HG02840 (cell line): Measurements from ENCODE around the gene FKBP2.

Source experiments
- ATAC-seq: cut with Tn5 transposase; IDR thresholded peaks from one replicate; pipeline ENCODE4 v1.9.1; 2021; ENCODE audit warnings: mild to moderate bottlenecking, moderate library complexity, moderate number of reproducible peaks; ENCODE audit not compliant: unreplicated experiment, low FRiP score

FKBP2 gene

GRCh38 chr11:64240435-64241240, at the start of gene FKBP2:
Gene FKBP2 (plus strand): TSS chr11:64241095. CDS start chr11:64242388, 1,293 bp downstream.
- ATAC-seq = peak; percentile 52

- no peak for ATAC-seq
Observed at GRCh38 chr11:64192434-64192833, 48.5 kb upstream of the FKBP2 start.

DNA sequence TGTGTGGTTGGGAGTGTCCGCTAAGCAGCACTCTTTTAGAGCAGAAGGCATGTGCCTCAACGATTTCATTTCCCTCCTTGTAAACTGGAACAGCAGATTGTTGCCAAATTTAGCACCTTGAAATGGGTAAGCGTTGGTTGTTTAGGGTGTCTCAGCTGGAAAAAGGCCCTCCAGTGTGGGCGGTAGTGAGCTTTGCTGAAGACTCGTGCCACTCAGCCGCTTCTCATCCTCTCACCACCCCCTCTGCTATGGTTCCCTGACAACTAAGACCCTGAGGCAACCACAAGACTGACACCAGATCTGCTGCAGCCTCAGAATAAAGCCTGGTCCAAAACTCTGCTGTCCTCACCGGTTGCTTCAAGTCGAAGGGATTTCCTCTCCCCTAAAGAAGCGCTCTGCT, 44.3 kb upstream of the FKBP2 start:
- ATAC-seq = no peak

DNA sequence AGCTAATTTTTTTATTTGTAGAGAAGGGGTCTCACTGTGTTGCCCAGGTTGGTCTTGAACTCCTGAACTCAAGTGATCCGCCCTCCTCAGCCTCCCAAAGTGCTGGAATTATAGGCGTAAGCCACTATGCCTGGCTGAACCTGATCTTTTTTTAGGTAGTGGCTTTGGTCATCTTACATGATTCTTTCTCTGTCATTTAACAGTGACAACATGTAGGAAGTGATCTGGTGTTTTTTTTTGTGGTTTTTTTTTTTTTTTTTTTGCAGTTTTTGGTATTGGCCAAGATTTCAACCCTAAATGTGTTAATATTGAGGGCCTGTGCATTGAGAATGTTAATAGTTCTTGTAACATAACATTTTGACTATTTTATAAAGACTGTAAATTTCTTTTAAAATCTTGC, 42.4 kb upstream of the FKBP2 start:
- ATAC-seq = no peak

GRCh38 chr11:64201543-64201942, 39.4 kb upstream of the FKBP2 start:
- no peak for ATAC-seq

- ATAC-seq = no peak
Observed at GRCh38 chr11:64202992-64203391, 37.9 kb upstream of the FKBP2 start.

GRCh38 chr11:64203421-64204079, 37.3 kb upstream of the FKBP2 start:
- no peak for ATAC-seq

DNA sequence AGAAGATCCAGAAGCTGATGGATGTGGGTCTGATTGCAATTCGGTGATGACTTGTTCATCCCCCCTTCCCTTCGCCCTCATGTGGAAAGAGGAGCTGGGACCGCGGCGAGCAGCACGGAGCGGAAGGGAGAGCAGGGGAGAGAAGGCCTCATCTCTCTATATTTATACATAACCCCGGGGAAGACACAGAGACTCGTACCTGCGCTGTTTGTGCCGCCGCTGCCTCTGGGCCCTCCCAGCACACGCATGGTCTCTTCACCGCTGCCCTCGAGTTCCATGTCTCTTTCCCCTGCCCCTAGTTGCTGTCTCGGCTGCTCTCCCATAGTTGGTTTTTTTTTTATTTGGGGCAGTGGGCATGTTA, 36.8 kb upstream of the FKBP2 start:
- ATAC-seq = no peak

DNA sequence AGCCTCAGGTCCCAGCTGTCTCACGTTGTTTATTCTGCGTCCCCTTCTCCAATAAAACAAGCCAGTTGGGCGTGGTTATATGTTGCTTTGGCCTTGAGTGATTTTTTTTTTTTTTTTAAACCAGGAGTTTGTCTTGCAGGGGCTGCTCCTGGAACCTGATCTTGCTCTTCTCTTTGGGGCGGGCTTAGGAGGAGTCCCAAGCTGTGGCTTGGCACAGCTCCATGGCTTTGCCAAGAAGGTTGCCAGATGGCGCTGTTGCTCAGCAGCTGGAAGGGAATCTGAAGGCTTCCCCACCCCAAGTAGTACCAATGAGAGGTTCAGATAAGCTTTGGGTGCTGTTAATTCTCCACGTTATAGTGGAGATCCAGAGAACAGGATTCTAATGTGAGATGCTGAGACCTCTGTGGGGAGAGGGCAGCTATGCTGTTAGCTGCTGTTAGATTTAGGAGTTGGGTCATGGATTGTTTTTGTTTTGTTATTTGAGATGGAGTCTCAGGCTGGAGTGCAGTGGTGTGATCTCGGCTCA, 36.4 kb upstream of the FKBP2 start:
- ATAC-seq = no peak

DNA sequence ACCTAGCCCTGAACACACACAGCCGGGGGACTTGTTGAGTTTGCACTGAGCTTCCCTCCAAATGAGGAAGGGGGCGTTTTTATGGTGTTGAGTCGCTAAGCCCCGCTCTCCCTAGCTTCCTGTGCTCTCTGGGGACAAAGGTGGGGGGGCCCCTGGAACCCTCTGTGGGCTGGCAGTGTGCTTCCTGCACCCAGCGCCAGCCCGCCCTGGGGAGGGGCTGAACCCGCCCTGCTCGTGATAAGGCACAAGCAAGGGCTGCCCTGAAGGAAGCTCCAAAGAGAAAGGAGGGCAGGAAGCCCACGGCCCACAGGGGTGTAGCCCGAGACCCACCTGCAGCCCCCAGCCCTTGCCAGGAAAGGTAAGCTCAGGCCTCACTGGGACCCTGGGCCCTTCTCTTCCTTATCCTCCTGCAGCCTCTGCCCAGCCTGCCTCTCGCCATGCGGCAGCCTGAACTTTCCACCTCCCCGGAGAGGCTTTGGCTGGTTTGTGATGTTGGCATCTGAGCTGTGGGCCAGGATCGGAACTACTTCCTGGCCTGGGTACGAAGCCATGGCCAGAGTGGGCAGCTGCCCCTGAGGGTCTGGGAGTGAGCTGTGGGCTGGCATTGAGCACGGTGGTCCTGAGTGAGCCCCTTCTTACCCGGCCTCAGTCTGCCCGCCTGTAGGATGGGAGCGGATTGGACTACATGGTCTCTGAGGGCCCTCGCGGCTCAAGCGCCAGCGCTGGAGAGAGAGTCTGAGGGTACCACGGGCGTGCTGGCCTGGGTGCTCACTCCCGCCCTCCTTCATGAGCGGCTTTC, 34.2 kb upstream of the FKBP2 start, which contains the start of gene FERMT3:
Gene FERMT3 (plus strand): TSS at position 265 of the 799 bp plus-strand sequence. CDS start 644 bp downstream, outside the sequence.
- no peak for ATAC-seq

DNA sequence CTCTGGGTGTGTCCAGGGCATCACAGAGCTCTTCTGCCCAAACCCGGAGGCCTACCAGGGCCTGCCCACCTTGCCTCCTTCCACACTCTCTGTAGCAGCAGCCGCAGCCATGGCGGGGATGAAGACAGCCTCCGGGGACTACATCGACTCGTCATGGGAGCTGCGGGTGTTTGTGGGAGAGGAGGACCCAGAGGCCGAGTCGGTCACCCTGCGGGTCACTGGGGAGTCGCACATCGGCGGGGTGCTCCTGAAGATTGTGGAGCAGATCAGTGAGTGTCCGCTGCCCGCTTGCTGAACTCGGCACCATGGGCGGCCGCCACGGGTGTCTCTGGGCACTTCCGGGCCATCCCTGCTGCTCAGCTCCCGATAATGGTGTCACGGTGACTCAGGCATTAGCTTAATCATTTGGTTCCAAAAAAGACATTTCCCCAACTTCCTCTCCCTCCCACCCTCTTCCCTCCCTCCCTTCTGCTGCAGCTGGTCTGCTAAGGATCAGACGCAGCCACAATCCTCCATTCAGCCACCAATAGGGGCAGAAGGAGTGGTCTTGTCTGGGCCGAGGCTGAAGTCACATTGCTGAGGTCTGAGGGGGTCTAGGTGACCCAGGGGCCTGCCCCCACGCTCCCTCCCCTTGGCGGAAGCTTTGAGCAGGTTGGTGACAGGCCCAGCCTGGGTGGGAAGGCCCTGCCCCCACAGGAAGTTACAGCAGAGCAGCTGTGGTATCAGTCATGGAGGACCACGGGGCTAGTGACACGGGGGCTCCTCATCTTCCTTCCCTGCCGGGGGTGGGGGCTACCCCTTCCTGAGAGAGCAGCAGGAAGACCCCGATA, 33.4 kb upstream of the FKBP2 start:
- peak; percentile 49 for ATAC-seq

- ATAC-seq = no peak
Observed at GRCh38 chr11:64208086-64208795, 32.7 kb upstream of the FKBP2 start.

DNA sequence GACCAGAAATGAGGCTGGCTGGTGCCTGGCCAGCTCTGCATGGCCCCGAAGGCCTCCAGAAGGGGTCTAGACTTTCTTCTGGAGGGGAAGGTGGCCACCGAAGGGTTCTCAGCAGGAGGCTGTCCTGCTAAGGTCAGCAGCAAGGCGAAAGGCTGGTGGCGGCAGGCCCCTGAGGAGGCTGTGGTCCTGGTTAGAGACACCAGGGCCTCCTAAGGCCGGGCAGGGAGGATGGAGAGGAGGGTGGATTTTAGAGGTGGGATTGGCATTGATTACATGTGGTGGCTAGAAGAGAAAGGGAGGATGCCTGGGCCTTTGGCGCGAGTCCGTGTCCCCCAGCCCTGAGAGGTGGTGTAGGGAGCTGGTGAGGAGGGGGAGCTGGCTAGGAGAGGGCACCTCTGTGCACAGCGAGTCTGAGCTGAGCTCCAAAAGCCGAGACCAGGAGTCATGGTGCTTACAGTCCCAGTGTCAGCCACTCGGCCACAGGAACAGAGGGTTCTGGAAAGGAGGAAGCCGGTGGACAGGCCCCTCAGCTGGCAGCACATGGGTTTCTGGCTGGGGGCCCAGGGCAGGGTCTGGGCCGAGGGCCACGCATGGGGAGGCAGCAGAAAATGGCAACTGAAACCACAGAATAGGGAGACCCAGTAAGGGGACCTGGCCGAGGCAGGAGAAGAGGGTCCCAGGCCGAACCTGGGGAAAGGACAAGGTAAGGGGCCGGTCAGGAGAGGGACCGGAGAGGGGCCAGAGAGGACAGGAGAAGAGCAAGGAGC, 31.9 kb upstream of the FKBP2 start:
- no peak for ATAC-seq

DNA sequence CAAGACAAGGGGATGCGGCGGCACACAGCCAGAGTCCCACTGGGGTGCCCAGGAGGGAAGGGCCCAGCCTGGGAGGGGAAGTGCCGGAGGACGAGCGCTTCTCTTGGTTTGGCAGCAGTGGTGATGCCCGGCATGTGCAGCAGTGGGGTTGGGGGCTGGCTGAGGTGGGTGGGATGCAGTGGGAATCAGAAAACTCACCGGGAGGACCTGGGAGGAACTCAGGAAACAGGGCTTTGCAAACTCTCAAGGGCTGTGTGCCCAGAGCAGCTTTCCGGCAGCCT, 31.4 kb upstream of the FKBP2 start:
- ATAC-seq = no peak

DNA sequence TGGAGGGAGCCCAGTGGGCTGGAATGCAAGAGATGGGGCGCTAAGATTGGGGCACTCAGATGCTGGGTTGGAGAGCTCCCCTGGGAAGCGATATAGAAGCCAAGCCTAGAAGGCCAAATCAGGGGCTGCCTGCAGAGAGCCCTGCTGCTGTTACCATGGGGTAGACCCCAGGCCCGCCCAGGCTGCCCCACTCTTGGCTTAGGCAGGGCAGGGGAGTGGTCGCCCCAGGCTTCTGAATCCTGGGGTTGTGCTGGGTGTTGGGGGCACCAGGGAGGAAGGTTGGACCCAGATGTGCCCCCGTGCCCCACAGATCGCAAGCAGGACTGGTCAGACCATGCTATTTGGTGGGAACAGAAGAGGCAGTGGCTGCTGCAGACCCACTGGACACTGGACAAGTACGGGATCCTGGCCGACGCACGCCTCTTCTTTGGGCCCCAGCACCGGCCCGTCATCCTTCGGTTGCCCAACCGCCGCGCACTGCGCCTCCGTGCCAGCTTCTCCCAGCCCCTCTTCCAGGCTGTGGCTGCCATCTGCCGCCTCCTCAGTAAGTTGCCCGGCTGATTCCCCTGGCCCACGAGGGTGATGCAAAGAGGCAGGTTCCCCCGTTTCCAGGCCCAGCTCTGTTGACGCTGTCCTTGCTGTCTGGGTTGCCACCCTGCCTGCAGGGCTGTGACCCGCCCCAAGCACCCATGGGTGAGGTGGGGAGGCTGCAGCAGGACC, 30.4 kb upstream of the FKBP2 start:
- ATAC-seq = no peak

DNA sequence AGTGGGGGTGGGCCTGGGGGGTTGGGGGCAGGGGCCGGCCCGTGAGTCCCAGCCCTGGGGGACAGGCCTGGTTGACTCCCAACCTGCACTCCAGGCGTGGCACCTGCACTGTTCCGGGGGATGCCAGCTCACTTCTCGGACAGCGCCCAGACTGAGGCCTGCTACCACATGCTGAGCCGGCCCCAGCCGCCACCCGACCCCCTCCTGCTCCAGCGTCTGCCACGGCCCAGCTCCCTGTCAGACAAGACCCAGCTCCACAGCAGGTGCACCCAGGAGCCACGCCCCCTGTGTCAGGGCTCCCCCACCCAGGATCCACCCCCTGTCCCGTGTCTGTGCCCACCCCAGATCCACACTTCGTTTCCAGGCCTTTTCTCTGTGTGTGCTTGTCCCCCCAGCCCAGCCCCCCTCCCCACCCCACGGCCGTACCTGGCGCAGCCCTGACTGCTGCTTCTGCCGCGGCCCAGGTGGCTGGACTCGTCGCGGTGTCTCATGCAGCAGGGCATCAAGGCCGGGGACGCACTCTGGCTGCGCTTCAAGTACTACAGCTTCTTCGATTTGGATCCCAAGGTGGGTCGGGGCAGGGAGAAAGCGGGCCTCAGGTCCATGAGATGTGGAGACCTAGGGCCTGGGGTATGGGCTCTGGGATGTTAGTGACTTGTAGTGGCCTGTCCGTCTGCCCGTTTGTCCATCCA, 29.6 kb upstream of the FKBP2 start:
- no peak for ATAC-seq

- no peak for ATAC-seq
Observed at GRCh38 chr11:64216879-64217278, 24.0 kb upstream of the FKBP2 start.
